Activated CD8-positive, alpha-beta T cell treated with anti-CD3 and anti-CD28 coated beads for 36 hours (primary cell): ENCODE measurements around the gene DCAF17. TPM values are rescaled to one million over a fixed set of nuclear protein-coding genes. Genes with fewer than 3 reads are reported as not detected.

Experiments
- ATAC-seq: fragments of 200-7000 bp; cut with Tn5 transposase; one replicate; pipeline ENCODE4 v1.10.0; 2021; ENCODE audit warnings: mild to moderate bottlenecking, moderate library complexity
- CTCF ChIA-PET: fragments of 350-600 bp; sonication (Branson Sonifier 250); formaldehyde crosslinking; loops from one replicate; lab custom pipeline; 2021; ENCODE audit warnings: antibody characterized with exemption; lab: Charles Lee
- POLR2A ChIA-PET: fragments of 350-600 bp; sonication (Branson Sonifier 250); formaldehyde crosslinking; loops from one replicate; lab custom pipeline; 2021; ENCODE audit warnings: antibody characterized with exemption; lab: Charles Lee
- DNase-seq: peaks from one replicate; pipeline ENCODE4 v3.0.0-alpha.2; 2020
- H3K27ac Mint-ChIP-seq: one replicate; pipeline ENCODE4 v1.8.0; 2021; ENCODE audit warnings: mild to moderate bottlenecking, mixed read lengths
- H3K27me3 Mint-ChIP-seq: one replicate; pipeline ENCODE4 v1.8.0; 2021; ENCODE audit warnings: mixed read lengths
- H3K36me3 Mint-ChIP-seq: one replicate; pipeline ENCODE4 v1.8.0; 2021; ENCODE audit warnings: low read depth, mixed read lengths
- H3K4me1 Mint-ChIP-seq: one replicate; pipeline ENCODE4 v1.8.0; 2021; ENCODE audit warnings: low read depth, mixed read lengths
- H3K4me3 Mint-ChIP-seq: one replicate; pipeline ENCODE4 v1.8.0; 2021; ENCODE audit warnings: mild to moderate bottlenecking, moderate library complexity, mixed read lengths
- H3K9me3 Mint-ChIP-seq: one replicate; pipeline ENCODE4 v1.8.0; 2021; ENCODE audit warnings: mixed read lengths
- CTCF ChIP-seq: fragments of 200-600 bp; IDR thresholded peaks from one replicate; pipeline ENCODE4 v1.8.0; 2022; ENCODE audit warnings: antibody characterized with exemption, mild to moderate bottlenecking
- intact Hi-C: fragments of 100-400 bp; cut with micrococcal nuclease; formaldehyde crosslinking; loops from one replicate; pipeline ENCODE4 v1.10.0; 2022
- total RNA-seq, 2 experiments: library from RNA; stranded (reverse); gene quantifications; one replicate each; pipeline ENCODE4 v1.2.3, GENCODE V29; 2021

Gene DCAF17
- total RNA-seq, 2 experiments from 2014 or later: 19.0 to 20.1 TPM

- Mint-ChIP-seq H3K27me3 (no peaks in the 10 kb centered on the region), H3K4me1 (peaks cover 49% of the 10 kb centered on the region), H3K36me3 (peaks cover 73% of the 10 kb centered on the region), H3K27ac (no peak overlapping the region), H3K4me3 (no peak overlapping the region), H3K9me3 (no peaks in the 10 kb centered on the region)
- intact Hi-C loops: no loop called here
- ATAC-seq: no peak
- no peak for DNase-seq
- POLR2A ChIA-PET: no interaction called here
- TF ChIP-seq CTCF: no peak
- CTCF ChIA-PET: no interaction called here
Observed at GRCh38 chr2:171436307-171436706, 2.3 kb downstream of the DCAF17 start.

- DNase-seq (no peak), ATAC-seq (no peak)
- no peaks in the 10 kb centered on the region for H3K27me3 Mint-ChIP-seq
- H3K27ac Mint-ChIP-seq: no peak overlapping the region
- intact Hi-C loops: no loop called here
- H3K9me3 Mint-ChIP-seq: no peaks in the 10 kb centered on the region
- POLR2A ChIA-PET: interaction anchor here (0.7 to 1.0 kb wide), 2 partner anchors 10 to 13 kb away, joined by 3 read pairs; no protein-coding TSS in a partner anchor
- H3K4me1 Mint-ChIP-seq: peaks cover 23% of the 10 kb centered on the region
- peaks cover 42% of the 10 kb centered on the region for H3K36me3 Mint-ChIP-seq
- TF ChIP-seq CTCF: no peak
- no peak overlapping the region for H3K4me3 Mint-ChIP-seq
- CTCF ChIA-PET: interaction anchor here (1.3 kb wide), 1 partner anchor 469 kb away, joined by 4 read pairs; no protein-coding TSS in a partner anchor
Observed at GRCh38 chr2:171441470-171441869, 7.4 kb downstream of the DCAF17 start.

GRCh38 chr2:171447675-171448074, 13.6 kb downstream of the DCAF17 start:
- TF ChIP-seq CTCF: no peak
- Mint-ChIP-seq H3K9me3 (no peaks in the 10 kb centered on the region), H3K27ac (no peak overlapping the region), H3K36me3 (peaks cover 25% of the 10 kb centered on the region), H3K4me1 (no peaks in the 10 kb centered on the region), H3K27me3 (no peaks in the 10 kb centered on the region), H3K4me3 (no peak overlapping the region)
- ChIA-PET POLR2A (no interaction called here), CTCF (interaction anchor here (0.9 to 2.2 kb wide), 2 partner anchors 9 to 475 kb away, joined by 4 to 7 read pairs; no protein-coding TSS in a partner anchor)
- no peak for ATAC-seq
- DNase-seq: no peak
- intact Hi-C loops: no loop called here

- Mint-ChIP-seq H3K27ac (no peak overlapping the region), H3K4me3 (no peak overlapping the region), H3K9me3 (peaks cover 4% of the 10 kb centered on the region), H3K36me3 (peaks cover 38% of the 10 kb centered on the region), H3K4me1 (peaks cover 2% of the 10 kb centered on the region), H3K27me3 (no peaks in the 10 kb centered on the region)
- DNase-seq: no peak
- CTCF ChIA-PET: no interaction called here
- no peak for ATAC-seq
- POLR2A ChIA-PET: no interaction called here
- TF ChIP-seq CTCF: no peak
- intact Hi-C loops: no loop called here
Observed at GRCh38 chr2:171451074-171451473, 17.0 kb downstream of the DCAF17 start.

- TF ChIP-seq CTCF: no peak
- intact Hi-C loops: no loop called here
- Mint-ChIP-seq H3K36me3 (peaks cover 46% of the 10 kb centered on the region), H3K27ac (no peak overlapping the region), H3K4me3 (no peak overlapping the region), H3K9me3 (peaks cover 7% of the 10 kb centered on the region), H3K27me3 (no peaks in the 10 kb centered on the region), H3K4me1 (peaks cover 2% of the 10 kb centered on the region)
- POLR2A ChIA-PET: no interaction called here
- DNase-seq: no peak
- no peak for ATAC-seq
- CTCF ChIA-PET: interaction anchor here (1.3 kb wide), 1 partner anchor 480 kb away, joined by 3 read pairs; no protein-coding TSS in a partner anchor
Observed at GRCh38 chr2:171452773-171453172, 18.7 kb downstream of the DCAF17 start.
